ENCODE results near the gene FMO2.
A peak's percentile ranks its signal among the peaks of the same experiment; 100 is the strongest.

Gene FMO2

GRCh38 chr1:171213559-171214454 lies 28.7 kb downstream of the FMO2 start:
- TF ChIP-seq, protein P1, sequence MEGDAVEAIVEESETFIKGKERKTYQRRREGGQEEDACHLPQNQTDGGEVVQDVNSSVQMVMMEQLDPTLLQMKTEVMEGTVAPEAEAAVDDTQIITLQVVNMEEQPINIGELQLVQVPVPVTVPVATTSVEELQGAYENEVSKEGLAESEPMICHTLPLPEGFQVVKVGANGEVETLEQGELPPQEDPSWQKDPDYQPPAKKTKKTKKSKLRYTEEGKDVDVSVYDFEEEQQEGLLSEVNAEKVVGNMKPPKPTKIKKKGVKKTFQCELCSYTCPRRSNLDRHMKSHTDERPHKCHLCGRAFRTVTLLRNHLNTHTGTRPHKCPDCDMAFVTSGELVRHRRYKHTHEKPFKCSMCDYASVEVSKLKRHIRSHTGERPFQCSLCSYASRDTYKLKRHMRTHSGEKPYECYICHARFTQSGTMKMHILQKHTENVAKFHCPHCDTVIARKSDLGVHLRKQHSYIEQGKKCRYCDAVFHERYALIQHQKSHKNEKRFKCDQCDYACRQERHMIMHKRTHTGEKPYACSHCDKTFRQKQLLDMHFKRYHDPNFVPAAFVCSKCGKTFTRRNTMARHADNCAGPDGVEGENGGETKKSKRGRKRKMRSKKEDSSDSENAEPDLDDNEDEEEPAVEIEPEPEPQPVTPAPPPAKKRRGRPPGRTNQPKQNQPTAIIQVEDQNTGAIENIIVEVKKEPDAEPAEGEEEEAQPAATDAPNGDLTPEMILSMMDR (IDR thresholded peaks at IDR 0.05; ENCODE audit: control insufficient read depth, insufficient read depth, low read depth, low read length, missing control alignments) = no peak
- DNase-seq (ENCODE audit: low read depth) = no peak
- no peak overlapping the region for H3K4me3 ChIP-seq (ENCODE audit: control insufficient read depth, low read depth, low read length)

- DNase-seq (ENCODE audit: low read depth) = no peak
- no peak overlapping the region for H3K4me3 ChIP-seq (ENCODE audit: control insufficient read depth, low read depth, low read length)
- TF ChIP-seq, protein P1 (IDR thresholded peaks at IDR 0.05; ENCODE audit: control insufficient read depth, insufficient read depth, low read depth, low read length, missing control alignments) = no peak
These were observed 32.8 kb downstream of the FMO2 start for GRCh38 chr1:171217658-171218443.

DNA sequence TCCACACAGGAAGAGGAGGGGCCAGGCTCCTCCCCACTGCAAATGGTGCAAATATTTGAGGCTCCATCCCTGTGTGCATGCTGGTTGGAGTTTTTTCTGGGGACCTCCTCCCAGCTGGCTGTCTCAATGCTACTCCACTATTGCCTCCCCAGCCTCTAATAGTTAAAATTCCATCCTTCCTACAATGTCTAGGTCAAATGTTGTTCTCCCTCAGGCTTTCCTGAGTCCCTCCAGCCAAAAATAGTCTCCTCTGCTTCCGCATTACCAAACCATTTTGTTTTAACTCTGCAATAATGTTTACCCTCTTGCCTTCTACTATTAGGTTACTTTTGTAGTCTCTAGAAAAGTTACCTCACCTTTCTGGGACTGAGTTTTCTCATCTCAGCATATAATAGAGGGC lies 33.6 kb downstream of the FMO2 start:
- no peak overlapping the region for H3K4me3 ChIP-seq (ENCODE audit: control insufficient read depth, low read depth, low read length)
- TF ChIP-seq, protein P1 (IDR thresholded peaks at IDR 0.05; ENCODE audit: control insufficient read depth, insufficient read depth, low read depth, low read length, missing control alignments) = no peak
- DNase-seq (ENCODE audit: low read depth) = no peak

DNA sequence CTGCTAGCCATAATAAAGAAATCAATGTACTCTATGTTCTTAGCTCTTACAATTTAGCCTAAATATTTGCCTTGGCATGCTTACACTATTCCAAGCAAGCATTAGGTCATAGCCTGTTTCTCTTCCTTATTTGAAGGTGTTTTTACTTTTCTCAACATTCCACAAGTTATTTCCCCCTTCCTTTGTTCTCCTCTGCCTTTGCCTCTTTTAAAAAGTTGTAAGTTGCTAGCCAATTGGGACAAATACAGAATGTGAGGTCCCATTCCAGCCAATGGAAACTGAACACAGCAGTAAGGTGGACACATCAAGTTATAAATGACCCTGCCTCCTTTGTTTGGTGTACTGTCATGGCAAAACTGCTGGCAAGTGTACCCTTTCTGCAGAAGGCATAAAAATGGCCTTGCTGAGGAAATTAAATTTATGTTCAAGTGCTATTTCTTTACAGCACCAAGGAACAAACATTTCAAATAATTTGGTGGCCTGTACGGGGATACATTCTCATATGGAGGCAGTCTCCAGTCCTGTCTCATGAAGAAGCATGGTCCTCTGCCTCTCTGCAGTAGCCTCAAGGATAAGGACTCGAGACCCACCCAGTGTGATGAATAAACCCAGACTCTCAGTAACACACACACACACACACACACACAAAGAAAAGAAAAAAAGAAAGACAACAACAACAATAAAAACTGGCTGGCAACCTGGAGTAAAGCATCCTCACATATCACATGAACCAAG lies 34.4 kb downstream of the FMO2 start:
- TF ChIP-seq, protein P1 (IDR thresholded peaks at IDR 0.05; ENCODE audit: control insufficient read depth, insufficient read depth, low read depth, low read length, missing control alignments) = no peak
- no peak overlapping the region for H3K4me3 ChIP-seq (ENCODE audit: control insufficient read depth, low read depth, low read length)
- DNase-seq (ENCODE audit: low read depth) = no peak

DNA sequence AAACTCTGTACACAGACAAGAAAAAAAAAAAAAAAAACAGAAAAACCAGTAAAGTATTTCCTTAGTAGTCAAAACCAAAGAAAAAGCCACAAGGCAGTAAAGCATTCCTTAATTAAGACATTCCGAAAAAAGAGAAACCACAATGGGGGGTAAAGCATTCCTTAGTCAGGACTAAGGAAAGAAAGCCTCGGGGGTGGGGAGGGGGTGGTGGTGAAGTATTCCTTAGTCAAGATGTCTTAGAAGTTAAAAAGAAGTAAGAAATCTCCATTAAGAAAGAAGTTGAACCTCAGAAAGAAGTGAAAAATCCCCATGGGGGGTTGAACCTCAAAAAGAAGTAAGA lies 35.0 kb downstream of the FMO2 start:
- no peak overlapping the region for H3K4me3 ChIP-seq (ENCODE audit: control insufficient read depth, low read depth, low read length)
- DNase-seq (ENCODE audit: low read depth) = peak; percentile 71
- TF ChIP-seq, protein P1 (IDR thresholded peaks at IDR 0.05; ENCODE audit: control insufficient read depth, insufficient read depth, low read depth, low read length, missing control alignments) = no peak

DNA sequence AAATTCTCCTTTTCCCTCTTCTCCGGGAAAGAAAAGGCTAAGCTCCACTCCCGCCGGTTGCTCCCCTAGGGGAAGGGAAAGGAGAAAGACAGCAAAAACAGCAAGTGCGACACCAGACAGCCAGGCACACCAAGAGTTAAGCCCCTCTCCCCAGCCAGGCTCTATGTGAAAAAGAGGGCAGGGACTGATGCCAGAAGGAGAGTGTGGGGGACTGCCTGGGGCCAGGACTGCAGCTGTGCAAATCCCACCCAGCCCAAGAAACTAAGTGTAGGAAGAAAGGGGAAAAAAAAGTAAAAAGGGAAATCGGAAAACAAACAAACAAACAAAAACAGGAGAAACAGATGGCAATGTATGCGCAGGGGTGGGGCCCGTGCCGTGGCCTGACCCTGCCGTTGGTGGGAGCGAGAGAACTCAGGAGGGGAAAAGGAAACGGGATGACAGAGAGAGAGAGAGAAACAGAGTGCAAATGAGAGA lies 35.5 kb downstream of the FMO2 start:
- peak overlapping the region; percentile 20 for H3K4me3 ChIP-seq (ENCODE audit: control insufficient read depth, low read depth, low read length)
- TF ChIP-seq, protein P1 (IDR thresholded peaks at IDR 0.05; ENCODE audit: control insufficient read depth, insufficient read depth, low read depth, low read length, missing control alignments) = peak; percentile 4

More for the DNA sequence above, 35.5 kb downstream of the FMO2 start:
- DNase-seq (ENCODE audit: low read depth) = no peak

Data from AG09309 (cell line).